Osteoblast (primary cell): ENCODE data around the gene GLO1. TPM values are rescaled to one million over a fixed set of nuclear protein-coding genes. Genes with fewer than 3 reads are reported as not detected.

Experiments
- DNase-seq: peaks from one replicate; pipeline ENCODE4 v3.0.0; 2011; ENCODE audit warnings: low spot score, mixed read lengths; ENCODE audit not compliant: insufficient read length; ENCODE audit errors: missing footprints
- H2AFZ ChIP-seq: 2 replicates; pipeline ENCODE4 v1.6.0; 2011; ENCODE audit warnings: mild to moderate bottlenecking, low read length
- H3K27ac ChIP-seq: 2 replicates; pipeline ENCODE4 v1.5.1; 2011; ENCODE audit warnings: mild to moderate bottlenecking, low read depth, low read length, moderate library complexity
- H3K27me3 ChIP-seq: 2 replicates; pipeline ENCODE4 v1.6.0; 2012; ENCODE audit warnings: mild to moderate bottlenecking, control low read depth, inconsistent platforms, low read length, moderate library complexity; ENCODE audit not compliant: insufficient read depth
- H3K36me3 ChIP-seq: 2 replicates; pipeline ENCODE4 v1.5.1; 2011; ENCODE audit warnings: mild to moderate bottlenecking, low read length, control low read depth, moderate library complexity; ENCODE audit not compliant: insufficient read depth
- H3K4me1 ChIP-seq: 2 replicates; pipeline ENCODE4 v1.5.1; 2011; ENCODE audit warnings: mild to moderate bottlenecking, low read length, control low read depth, moderate library complexity; ENCODE audit not compliant: insufficient read depth
- H3K4me2 ChIP-seq: 2 replicates; pipeline ENCODE4 v1.6.0; 2011; ENCODE audit warnings: mild to moderate bottlenecking, low read length; ENCODE audit not compliant: insufficient read depth
- H3K4me3 ChIP-seq: fragments of 200-600 bp; sonication (generic); 3 replicates; pipeline ENCODE4 v1.5.1; 2012; ENCODE audit warnings: mild to moderate bottlenecking, low read length, inconsistent platforms; ENCODE audit not compliant: insufficient read depth
- H3K79me2 ChIP-seq: 2 replicates; pipeline ENCODE4 v1.6.0; 2012; ENCODE audit warnings: mild to moderate bottlenecking, low read length, control low read depth, inconsistent platforms; ENCODE audit not compliant: insufficient read depth
- H3K9me3 ChIP-seq: 2 replicates; pipeline ENCODE4 v1.5.1; 2011; ENCODE audit warnings: low read depth, low read length, control low read depth
- H4K20me1 ChIP-seq: 2 replicates; pipeline ENCODE4 v1.6.0; 2012; ENCODE audit warnings: mild to moderate bottlenecking, low read length, control low read depth; ENCODE audit not compliant: insufficient read depth
- total RNA-seq: library from RNA; depleted of rRNA; stranded (reverse); fragments of >200 nt; gene quantifications from 2 replicates; pipeline ENCODE4 v1.2.3, GENCODE V29; 2012
- TF ChIP-seq, protein P1 (sequence below): IDR thresholded peaks from 2 replicates; pipeline ENCODE4 v1.5.1; 2011; ENCODE audit warnings: mild to moderate bottlenecking, low read depth, low read length, moderate library complexity; ENCODE audit errors: extremely low read depth

Gene GLO1
- total RNA-seq, 1 donor, result 101 TPM

DNA sequence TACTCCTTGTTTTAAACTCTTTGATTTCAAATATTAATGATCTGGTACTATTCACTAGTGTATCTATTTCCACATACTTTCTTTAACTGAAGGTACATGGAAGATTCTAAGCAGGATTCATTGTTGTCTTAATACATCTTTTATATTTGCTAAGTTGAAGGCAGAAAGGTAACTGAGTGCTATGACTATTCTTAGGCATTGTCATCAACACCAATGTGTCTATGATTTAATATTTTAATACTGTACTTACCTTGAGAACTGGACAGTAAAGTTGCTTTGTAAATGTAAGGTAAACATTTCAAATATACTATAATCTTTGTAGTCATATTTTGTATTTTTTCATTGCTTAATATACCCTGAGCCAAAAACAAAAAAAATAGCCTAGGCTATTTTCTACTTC, 54.3 kb downstream of the GLO1 start:
- no peaks in the 10 kb centered on the region for H3K36me3 ChIP-seq
- H3K4me3 ChIP-seq, result no peak overlapping the region
- peaks cover 2% of the 10 kb centered on the region for H4K20me1 ChIP-seq
- no peak overlapping the region for H3K4me2 ChIP-seq
- H3K9me3 ChIP-seq, result no peaks in the 10 kb centered on the region
- H3K79me2 ChIP-seq, result no peaks in the 10 kb centered on the region
- no peaks in the 10 kb centered on the region for H3K27me3 ChIP-seq
- H3K27ac ChIP-seq, result no peak overlapping the region
- no peak for DNase-seq
- no peaks in the 10 kb centered on the region for H3K4me1 ChIP-seq
- TF ChIP-seq, protein P1, sequence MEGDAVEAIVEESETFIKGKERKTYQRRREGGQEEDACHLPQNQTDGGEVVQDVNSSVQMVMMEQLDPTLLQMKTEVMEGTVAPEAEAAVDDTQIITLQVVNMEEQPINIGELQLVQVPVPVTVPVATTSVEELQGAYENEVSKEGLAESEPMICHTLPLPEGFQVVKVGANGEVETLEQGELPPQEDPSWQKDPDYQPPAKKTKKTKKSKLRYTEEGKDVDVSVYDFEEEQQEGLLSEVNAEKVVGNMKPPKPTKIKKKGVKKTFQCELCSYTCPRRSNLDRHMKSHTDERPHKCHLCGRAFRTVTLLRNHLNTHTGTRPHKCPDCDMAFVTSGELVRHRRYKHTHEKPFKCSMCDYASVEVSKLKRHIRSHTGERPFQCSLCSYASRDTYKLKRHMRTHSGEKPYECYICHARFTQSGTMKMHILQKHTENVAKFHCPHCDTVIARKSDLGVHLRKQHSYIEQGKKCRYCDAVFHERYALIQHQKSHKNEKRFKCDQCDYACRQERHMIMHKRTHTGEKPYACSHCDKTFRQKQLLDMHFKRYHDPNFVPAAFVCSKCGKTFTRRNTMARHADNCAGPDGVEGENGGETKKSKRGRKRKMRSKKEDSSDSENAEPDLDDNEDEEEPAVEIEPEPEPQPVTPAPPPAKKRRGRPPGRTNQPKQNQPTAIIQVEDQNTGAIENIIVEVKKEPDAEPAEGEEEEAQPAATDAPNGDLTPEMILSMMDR, result no peak
- no peak overlapping the region for H2AFZ ChIP-seq

DNA sequence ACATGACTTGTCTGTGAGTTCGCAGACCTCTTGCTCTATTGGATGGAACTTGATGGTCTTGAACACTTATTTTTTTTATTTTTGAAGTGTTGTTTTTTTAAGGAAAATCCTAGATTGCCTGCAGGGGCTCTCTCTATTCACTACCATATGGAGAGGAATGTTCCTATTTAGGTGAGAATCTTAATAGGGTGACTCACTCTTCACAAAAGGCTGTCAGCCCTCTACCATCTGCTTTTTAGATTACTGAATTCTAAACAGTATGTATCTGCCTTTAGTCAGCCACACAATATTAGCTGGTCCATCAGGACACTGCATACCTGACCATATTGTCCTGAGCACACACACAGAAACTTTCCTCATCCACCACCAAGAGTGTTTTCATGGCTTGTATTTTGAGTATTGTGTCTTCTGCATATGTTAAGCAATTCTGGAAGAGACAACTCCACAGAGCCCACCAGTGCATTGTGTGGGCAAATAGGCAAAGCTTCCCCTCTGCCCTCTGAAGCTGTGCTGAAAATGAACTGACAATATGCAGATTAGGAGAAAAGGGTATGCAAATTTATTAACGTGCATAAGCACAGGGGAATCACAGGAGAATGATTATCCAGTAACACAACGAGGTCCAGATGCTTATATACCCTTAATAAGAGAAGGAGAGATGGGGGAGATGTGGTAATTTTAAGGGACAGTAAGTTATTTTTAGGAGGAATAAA, 56.6 kb downstream of the GLO1 start:
- peaks cover 5% of the 10 kb centered on the region for H4K20me1 ChIP-seq
- no peak overlapping the region for H3K27ac ChIP-seq
- no peak for DNase-seq
- no peak overlapping the region for H3K4me2 ChIP-seq
- no peaks in the 10 kb centered on the region for H3K27me3 ChIP-seq
- H3K4me1 ChIP-seq, result no peaks in the 10 kb centered on the region
- TF ChIP-seq, protein P1, result no peak
- H3K36me3 ChIP-seq, result no peaks in the 10 kb centered on the region
- no peak overlapping the region for H2AFZ ChIP-seq
- H3K9me3 ChIP-seq, result no peaks in the 10 kb centered on the region
- no peak overlapping the region for H3K4me3 ChIP-seq
- peaks cover under 1% of the 10 kb centered on the region for H3K79me2 ChIP-seq

DNA sequence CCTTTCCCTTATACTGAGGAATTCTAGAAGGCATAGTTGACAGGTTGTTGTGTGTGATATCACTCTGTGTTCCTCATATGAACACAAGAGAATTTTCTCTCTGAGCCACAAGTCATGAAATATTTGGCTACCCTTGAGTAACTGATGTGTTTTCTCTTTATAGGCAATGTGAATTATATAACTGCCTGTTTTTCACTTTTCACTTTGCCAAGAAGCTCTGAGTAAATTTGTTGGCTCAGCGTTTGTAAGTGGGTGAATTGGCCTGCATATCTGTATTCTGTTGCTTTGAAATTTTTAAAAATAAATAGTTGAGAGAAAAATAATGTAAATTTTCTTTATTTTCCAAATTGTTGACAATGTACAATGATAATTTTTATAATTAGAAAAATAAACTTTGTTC, 58.0 kb downstream of the GLO1 start:
- H3K9me3 ChIP-seq, result no peaks in the 10 kb centered on the region
- H3K36me3 ChIP-seq, result no peaks in the 10 kb centered on the region
- H3K27me3 ChIP-seq, result no peaks in the 10 kb centered on the region
- no peak overlapping the region for H3K4me2 ChIP-seq
- TF ChIP-seq, protein P1, result no peak
- no peak overlapping the region for H3K4me3 ChIP-seq
- peaks cover 5% of the 10 kb centered on the region for H4K20me1 ChIP-seq
- peaks cover 14% of the 10 kb centered on the region for H3K79me2 ChIP-seq
- H3K27ac ChIP-seq, result no peak overlapping the region
- no peak for DNase-seq
- H2AFZ ChIP-seq, result no peak overlapping the region
- peaks cover 7% of the 10 kb centered on the region for H3K4me1 ChIP-seq

DNA sequence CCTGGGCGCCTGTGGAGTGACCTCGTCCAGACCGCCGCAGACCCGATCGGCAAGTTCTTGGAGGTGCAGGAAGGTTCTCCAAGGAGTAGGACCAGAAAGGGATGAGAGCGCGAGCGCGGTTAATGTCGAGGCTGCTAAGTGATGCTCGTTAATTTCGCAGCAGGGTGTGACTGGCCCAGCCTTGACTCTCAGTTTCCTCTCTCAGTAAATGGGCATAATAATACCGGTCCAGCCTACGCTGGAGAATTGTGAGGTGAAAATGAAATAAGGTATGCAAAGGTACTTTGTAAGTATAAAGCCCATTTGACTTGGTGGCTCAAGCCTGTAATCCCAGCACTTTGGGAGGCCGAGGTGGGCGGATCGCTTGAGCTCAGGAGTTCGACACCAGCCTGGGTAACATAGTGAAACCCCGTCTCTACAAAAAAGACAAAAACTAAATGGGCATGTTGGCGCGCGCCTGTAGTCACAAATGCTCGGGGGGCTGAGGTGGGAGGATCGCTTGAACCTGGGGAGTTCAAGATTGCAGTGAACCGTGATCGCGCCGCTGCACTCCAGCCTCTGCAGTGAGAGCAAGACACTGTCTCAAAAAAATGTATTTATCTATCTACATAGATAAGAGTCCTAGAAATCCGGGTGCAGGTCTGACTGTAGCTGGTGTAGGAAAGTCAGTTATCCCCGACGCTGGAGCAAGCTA, 62.6 kb downstream of the GLO1 start:
- no peaks in the 10 kb centered on the region for H3K36me3 ChIP-seq
- TF ChIP-seq, protein P1, result no peak
- peak overlapping the region; percentile 84 for H3K4me2 ChIP-seq
- peaks cover 12% of the 10 kb centered on the region for H3K4me1 ChIP-seq
- peaks cover 7% of the 10 kb centered on the region for H4K20me1 ChIP-seq
- H3K9me3 ChIP-seq, result no peaks in the 10 kb centered on the region
- H3K4me3 ChIP-seq, result peak overlapping the region; percentile 96
- no peaks in the 10 kb centered on the region for H3K27me3 ChIP-seq
- H3K27ac ChIP-seq, result peak overlapping the region; percentile 97
- peaks cover 54% of the 10 kb centered on the region for H3K79me2 ChIP-seq
- H2AFZ ChIP-seq, result peak overlapping the region; percentile 99
- DNase-seq, result peak; percentile 49
